Osteoblast (primary cell): ENCODE data around the gene TPMT. TPM values are rescaled to one million over a fixed set of nuclear protein-coding genes. Genes with fewer than 3 reads are reported as not detected.

Source experiments
- DNase-seq: peaks from one replicate; pipeline ENCODE4 v3.0.0; 2011; ENCODE audit warnings: low spot score, mixed read lengths; ENCODE audit not compliant: insufficient read length; ENCODE audit errors: missing footprints
- H2AFZ ChIP-seq: 2 replicates; pipeline ENCODE4 v1.6.0; 2011; ENCODE audit warnings: mild to moderate bottlenecking, low read length
- H3K27ac ChIP-seq: 2 replicates; pipeline ENCODE4 v1.5.1; 2011; ENCODE audit warnings: mild to moderate bottlenecking, low read depth, low read length, moderate library complexity
- H3K27me3 ChIP-seq: 2 replicates; pipeline ENCODE4 v1.6.0; 2012; ENCODE audit warnings: mild to moderate bottlenecking, control low read depth, inconsistent platforms, low read length, moderate library complexity; ENCODE audit not compliant: insufficient read depth
- H3K36me3 ChIP-seq: 2 replicates; pipeline ENCODE4 v1.5.1; 2011; ENCODE audit warnings: mild to moderate bottlenecking, low read length, control low read depth, moderate library complexity; ENCODE audit not compliant: insufficient read depth
- H3K4me1 ChIP-seq: 2 replicates; pipeline ENCODE4 v1.5.1; 2011; ENCODE audit warnings: mild to moderate bottlenecking, low read length, control low read depth, moderate library complexity; ENCODE audit not compliant: insufficient read depth
- H3K4me2 ChIP-seq: 2 replicates; pipeline ENCODE4 v1.6.0; 2011; ENCODE audit warnings: mild to moderate bottlenecking, low read length; ENCODE audit not compliant: insufficient read depth
- H3K4me3 ChIP-seq: fragments of 200-600 bp; sonication (generic); 3 replicates; pipeline ENCODE4 v1.5.1; 2012; ENCODE audit warnings: mild to moderate bottlenecking, low read length, inconsistent platforms; ENCODE audit not compliant: insufficient read depth
- H3K79me2 ChIP-seq: 2 replicates; pipeline ENCODE4 v1.6.0; 2012; ENCODE audit warnings: mild to moderate bottlenecking, low read length, control low read depth, inconsistent platforms; ENCODE audit not compliant: insufficient read depth
- H3K9me3 ChIP-seq: 2 replicates; pipeline ENCODE4 v1.5.1; 2011; ENCODE audit warnings: low read depth, low read length, control low read depth
- H4K20me1 ChIP-seq: 2 replicates; pipeline ENCODE4 v1.6.0; 2012; ENCODE audit warnings: mild to moderate bottlenecking, low read length, control low read depth; ENCODE audit not compliant: insufficient read depth
- CTCF ChIP-seq: IDR thresholded peaks from 2 replicates; pipeline ENCODE4 v1.5.1; 2011; ENCODE audit warnings: mild to moderate bottlenecking, low read depth, low read length, moderate library complexity; ENCODE audit errors: extremely low read depth
- total RNA-seq: library from RNA; depleted of rRNA; stranded (reverse); fragments of >200 nt; gene quantifications from 2 replicates; pipeline ENCODE4 v1.2.3, GENCODE V29; 2012

Gene TPMT
- total RNA-seq, 1 donor: 11.9 TPM

GRCh38 chr6:18126121-18126520 is 28.8 kb downstream of the TPMT start:
- Histone ChIP-seq H3K9me3 (no peaks in the 10 kb centered on the region), H3K27ac (no peak overlapping the region), H3K4me1 (peaks cover 11% of the 10 kb centered on the region), H3K79me2 (peaks cover 11% of the 10 kb centered on the region), H3K27me3 (no peaks in the 10 kb centered on the region), H4K20me1 (no peaks in the 10 kb centered on the region), H3K4me3 (peak overlapping the region; percentile 2), H2AFZ (peak overlapping the region; percentile 41), H3K4me2 (peak overlapping the region; percentile 25), H3K36me3 (no peaks in the 10 kb centered on the region)
- TF ChIP-seq CTCF: no peak
- DNase-seq: no peak

GRCh38 chr6:18122128-18123093 is 32.5 kb downstream of the TPMT start, which contains the start of gene NHLRC1:
Gene NHLRC1 (minus strand): TSS chr6:18122677. CDS start chr6:18122606, 71 bp downstream.
- no peaks in the 10 kb centered on the region for H4K20me1 ChIP-seq
- peaks cover 11% of the 10 kb centered on the region for H3K79me2 ChIP-seq
- H3K9me3 ChIP-seq: no peaks in the 10 kb centered on the region
- peak; percentile 89 for TF ChIP-seq CTCF
- peak within 1 kb of the TSS; percentile 100 for H2AFZ ChIP-seq
- no peaks in the 10 kb centered on the region for H3K36me3 ChIP-seq
- H3K27me3 ChIP-seq: no peaks in the 10 kb centered on the region
- peak; percentile 97 for DNase-seq
- peaks cover 11% of the 10 kb centered on the region for H3K4me1 ChIP-seq
- H3K4me3 ChIP-seq: peak within 1 kb of the TSS; percentile 77
- H3K4me2 ChIP-seq: peak within 1 kb of the TSS; percentile 93
- peak within 1 kb of the TSS; percentile 44 for H3K27ac ChIP-seq

- Histone ChIP-seq H3K36me3 (no peaks in the 10 kb centered on the region), H3K79me2 (peaks cover 11% of the 10 kb centered on the region), H3K4me2 (peak overlapping the region; percentile 93), H3K4me1 (peaks cover 11% of the 10 kb centered on the region), H2AFZ (peak overlapping the region; percentile 100), H3K27me3 (no peaks in the 10 kb centered on the region), H3K4me3 (peak overlapping the region; percentile 77), H3K27ac (no peak overlapping the region), H4K20me1 (no peaks in the 10 kb centered on the region), H3K9me3 (no peaks in the 10 kb centered on the region)
- no peak for DNase-seq
- no peak for TF ChIP-seq CTCF
These were observed 33.2 kb downstream of the TPMT start for GRCh38 chr6:18121580-18122127.

- Histone ChIP-seq H3K4me1 (peaks cover 11% of the 10 kb centered on the region), H3K4me2 (no peak overlapping the region), H3K4me3 (no peak overlapping the region), H3K9me3 (no peaks in the 10 kb centered on the region), H3K79me2 (peaks cover 11% of the 10 kb centered on the region), H3K27ac (no peak overlapping the region), H3K36me3 (no peaks in the 10 kb centered on the region), H2AFZ (no peak overlapping the region), H4K20me1 (no peaks in the 10 kb centered on the region), H3K27me3 (no peaks in the 10 kb centered on the region)
- no peak for DNase-seq
- TF ChIP-seq CTCF: no peak
These were observed 35.6 kb downstream of the TPMT start for GRCh38 chr6:18119236-18119635.
